ENCODE measurements around the gene C1orf159.
"Not testable (repeated sequence)": the region's sequence is repeated elsewhere in the genome, so short reads cannot be mapped to it uniquely, and the experiment has no call there.

The C1orf159 gene

DNA sequence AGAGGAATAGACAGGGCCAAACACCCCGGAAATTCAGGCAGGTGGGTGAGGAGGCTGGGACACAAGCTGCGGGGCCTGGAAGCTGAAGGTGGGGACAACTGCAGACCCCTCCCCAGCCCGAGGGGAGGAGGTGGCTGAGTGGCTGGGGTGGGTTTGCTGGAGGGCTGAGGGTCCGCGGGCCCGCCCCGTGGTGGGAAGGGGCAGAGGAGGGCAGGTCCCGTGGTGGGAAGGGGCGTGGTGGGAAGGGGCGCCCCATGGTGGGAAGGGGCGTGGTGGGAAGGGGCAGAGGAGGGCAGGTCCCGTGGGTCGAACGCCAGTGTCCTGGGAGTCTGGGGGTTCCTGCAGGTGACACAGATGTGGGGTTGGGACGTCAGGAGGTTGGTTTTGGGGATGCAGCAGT, 33.5 kb upstream of the C1orf159 start:
- DNase-seq (ENCODE audit: low read depth in 2 of 2) = no peak

DNA sequence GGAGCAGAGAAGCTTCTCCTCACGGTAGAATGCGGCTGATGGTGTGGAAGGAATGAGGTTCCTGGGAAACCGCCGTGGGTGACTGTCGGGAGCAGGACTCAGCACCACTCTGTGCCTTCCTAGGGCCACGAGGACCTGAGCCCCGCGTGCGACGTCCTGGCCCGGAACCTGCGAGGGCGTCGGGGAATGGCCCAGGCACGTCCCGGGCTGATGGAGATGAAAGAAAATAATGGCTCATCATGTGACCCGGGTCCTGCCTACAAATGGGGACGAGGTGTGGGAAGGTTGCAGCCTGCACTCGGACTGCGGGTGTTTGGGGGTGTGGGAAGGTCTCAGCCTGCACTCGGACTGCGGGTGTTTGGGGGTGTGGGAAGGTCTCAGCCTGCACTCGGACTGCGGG, 32.7 kb upstream of the C1orf159 start:
- DNase-seq (ENCODE audit: low read depth in 2 of 2) = no peak

GRCh38 chr1:1148061-1148460, 32.2 kb upstream of the C1orf159 start:
- no peak for DNase-seq (ENCODE audit: low read depth in 2 of 2)

DNA sequence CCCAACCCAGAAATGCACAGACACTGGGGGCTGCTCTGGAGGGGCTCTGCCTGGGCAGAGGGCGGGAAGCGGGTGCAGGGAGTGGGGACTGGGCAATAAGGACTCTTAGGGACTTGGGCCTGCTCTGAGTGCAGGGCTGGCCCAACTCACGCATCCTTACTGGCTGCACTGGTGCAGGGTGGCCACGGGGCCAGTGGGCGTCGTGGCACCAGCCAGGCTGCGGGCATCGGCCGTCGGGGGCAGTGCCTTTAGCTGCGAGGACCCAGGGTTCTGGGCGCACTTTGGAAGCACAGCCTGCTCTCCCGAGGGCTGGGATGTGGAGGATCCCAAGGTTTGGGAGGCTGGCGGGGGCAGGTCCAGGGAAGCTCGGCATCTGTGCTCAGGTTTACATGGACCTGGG, 30.7 kb upstream of the C1orf159 start:
- no peak for DNase-seq (ENCODE audit: low read depth in 2 of 2)

- DNase-seq (ENCODE audit: low read depth in 2 of 2) = no peak
Observed at GRCh38 chr1:1146026-1146425, 30.1 kb upstream of the C1orf159 start.

DNA sequence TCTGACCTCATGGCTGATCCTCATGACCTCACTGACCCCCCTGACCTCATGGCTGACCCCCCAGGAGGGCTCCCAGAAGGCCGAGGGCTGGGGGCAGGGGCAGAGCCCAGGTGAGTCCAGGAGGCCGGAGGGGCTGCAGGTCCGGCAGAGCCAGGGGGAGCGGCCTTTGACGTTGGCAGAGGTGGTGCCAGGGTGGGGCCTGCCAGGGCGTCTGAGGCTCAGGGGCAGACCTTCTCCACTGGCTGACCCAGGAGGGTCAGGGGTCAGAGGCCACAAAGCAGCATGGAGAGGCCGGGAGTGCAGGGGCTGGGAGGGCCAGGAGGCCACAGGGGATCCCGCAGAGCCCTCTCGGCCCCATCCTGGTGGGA, 29.6 kb upstream of the C1orf159 start:
- DNase-seq (ENCODE audit: low read depth in 2 of 2) = no peak

- no peak for DNase-seq (ENCODE audit: low read depth in 2 of 2)
Observed at GRCh38 chr1:1144843-1145546, 29.1 kb upstream of the C1orf159 start.

DNA sequence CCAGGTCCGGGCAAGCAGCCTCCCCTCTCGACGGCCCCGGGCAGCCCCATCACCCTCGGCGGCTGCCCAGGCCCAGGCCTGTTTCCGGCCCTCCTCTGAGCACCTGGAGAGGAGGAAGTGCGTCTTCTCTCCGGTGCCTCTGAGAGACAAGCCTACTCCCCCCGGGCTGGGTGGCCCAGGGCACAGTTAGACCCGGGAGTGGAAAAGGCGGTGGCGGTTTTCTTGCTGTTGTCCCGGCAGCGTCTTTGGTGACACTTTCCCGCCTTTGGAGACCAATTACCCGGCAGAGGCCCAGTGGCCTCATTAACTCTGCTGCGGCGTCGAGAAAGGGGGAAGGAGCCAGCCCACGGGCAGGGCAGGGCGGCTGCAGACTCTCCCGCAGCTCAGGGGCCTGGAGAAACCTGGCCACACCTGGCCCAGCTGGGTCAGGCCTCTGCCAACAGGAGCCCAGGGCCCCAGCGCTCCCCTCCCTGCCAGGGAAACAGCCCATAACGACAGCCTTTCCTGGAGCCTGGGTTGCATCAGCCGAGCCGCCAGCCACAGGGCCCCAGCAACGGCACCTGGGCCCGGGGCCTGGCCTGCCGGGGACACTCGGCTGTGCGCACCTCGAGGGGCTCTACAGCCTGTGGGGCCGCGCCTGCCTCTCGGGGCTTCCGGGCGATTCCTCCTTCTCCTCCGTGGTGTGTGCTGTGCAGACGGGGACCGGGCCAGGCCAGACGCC, 28.4 kb upstream of the C1orf159 start:
- peak; percentile 42 to 44 for DNase-seq (ENCODE audit: low read depth in 2 of 2)

GRCh38 chr1:1143636-1144035, 27.7 kb upstream of the C1orf159 start:
- DNase-seq (ENCODE audit: low read depth in 2 of 2) = no peak

DNA sequence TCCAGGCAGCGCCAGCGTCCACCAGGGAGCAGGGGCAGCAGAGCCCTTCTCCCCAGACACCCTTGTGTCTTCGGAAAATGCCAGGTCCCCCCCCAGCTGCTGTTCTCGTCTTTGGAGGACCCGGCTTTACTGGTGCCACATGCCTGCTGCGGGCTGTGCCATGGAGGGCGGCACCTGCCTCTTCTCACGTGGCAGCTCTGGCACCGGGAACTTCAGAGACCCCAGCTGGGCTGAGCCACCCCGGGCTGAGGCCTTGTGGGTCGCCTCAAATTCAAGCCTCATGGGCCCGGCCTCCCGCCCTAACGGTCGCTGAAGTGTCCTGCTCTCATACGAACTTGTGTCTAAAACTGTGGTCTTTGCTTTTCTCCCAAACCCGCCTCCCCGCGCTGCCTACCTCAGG, 27.0 kb upstream of the C1orf159 start:
- no peak for DNase-seq (ENCODE audit: low read depth in 2 of 2)

DNA sequence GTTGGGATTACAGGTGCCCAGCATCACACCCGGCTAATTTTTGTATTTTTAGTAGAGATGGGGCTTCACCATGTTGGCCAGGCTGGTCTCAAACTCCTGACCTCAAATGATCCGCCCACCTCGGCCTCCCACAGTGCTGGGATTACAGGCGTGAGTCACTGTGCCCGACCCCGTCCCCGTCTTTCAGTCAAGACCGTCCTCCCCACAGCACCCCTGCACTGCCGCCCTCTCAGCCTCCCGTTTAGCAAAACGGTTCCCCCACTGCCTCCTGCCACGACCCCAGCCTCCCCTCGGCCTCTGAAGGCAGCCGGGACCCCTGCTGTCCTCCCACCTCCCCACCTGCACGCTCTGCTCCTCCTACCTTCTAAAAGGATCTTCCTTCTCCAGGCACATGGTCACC, 26.5 kb upstream of the C1orf159 start:
- not testable (repeated sequence) for DNase-seq (ENCODE audit: low read depth in 2 of 2)

DNA sequence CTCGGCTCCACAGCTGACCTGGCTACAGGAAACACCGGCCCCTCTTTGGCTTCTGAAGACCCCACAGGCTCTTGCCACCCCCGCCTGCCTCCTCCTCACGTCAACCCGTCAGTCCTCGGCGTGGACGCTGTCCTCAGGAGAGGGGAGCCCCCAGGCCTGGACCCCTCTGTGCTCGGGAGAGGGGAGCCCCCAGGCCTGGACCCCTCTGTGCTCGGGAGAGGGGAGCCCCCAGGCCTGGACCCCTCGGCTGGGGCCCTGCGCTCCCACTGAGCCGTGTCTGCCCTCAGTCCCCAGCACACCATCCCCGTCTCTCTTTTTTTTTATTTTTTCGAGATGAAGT, 26.0 kb upstream of the C1orf159 start:
- DNase-seq (ENCODE audit: low read depth in 2 of 2) = no peak

GRCh38 chr1:1141244-1141910, 25.5 kb upstream of the C1orf159 start:
- DNase-seq (ENCODE audit: low read depth in 2 of 2) = no peak

DNA sequence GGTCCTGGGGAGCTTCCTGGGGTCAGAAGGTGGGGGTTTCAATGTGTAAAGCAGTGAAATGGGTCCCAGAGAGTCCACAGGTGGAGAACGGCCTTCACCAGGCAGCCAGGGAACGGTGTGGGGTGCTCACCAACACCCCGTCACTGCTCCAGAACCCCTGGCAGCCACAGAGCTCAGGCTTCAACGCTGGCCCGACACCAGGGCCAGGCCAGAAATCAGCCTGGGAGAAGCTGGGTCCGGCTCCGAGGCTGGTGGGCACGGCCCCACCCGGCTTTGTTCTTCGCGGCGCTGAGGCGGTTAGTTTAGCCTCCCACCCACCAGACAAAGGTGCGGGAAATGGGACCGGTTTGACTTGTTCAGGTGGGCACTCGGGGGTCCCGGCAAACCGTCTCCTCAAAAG, 24.8 kb upstream of the C1orf159 start:
- DNase-seq (ENCODE audit: low read depth in 2 of 2) = no peak

- DNase-seq (ENCODE audit: low read depth in 2 of 2) = peak; percentile 48 to 62
Observed at GRCh38 chr1:1137256-1138045, 21.6 kb upstream of the C1orf159 start.

DNA sequence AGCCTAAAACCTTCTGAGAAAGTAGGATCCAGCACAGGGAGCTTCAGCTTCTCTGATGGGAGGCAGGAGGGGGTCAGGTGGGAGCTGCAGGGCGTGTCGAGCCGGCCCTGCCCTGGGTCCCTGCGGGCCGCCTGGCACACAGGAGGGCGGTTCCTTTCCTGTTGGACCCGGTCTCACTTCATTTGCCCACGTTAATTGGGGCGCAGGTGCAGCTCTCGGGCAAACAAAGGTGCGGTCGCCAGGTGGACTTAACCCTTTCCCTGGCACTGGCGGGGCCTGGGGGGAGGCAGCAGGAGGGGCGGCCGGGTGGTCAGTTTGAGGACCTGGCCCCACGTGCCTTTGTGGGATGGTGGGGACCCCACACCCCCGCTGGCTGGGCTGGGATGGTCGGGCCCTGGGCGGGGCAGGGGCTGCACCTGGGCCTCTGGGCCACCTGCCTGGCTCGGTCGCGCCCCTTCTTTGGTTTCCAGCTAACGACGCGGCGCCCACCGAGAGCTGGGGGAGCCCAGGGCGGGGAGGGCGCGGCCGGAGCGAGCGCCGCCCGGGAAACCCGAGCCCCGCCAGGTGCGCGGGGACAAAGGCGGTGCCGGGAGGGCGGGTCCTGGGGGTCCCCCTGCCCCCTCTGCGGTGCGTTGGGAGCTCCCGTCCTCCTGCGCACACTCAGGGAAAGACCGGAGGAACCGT, 20.8 kb upstream of the C1orf159 start:
- no peak for DNase-seq (ENCODE audit: low read depth in 2 of 2)

GRCh38 chr1:1135339-1136136, 19.6 kb upstream of the C1orf159 start:
- no peak for DNase-seq (ENCODE audit: low read depth in 2 of 2)

DNA sequence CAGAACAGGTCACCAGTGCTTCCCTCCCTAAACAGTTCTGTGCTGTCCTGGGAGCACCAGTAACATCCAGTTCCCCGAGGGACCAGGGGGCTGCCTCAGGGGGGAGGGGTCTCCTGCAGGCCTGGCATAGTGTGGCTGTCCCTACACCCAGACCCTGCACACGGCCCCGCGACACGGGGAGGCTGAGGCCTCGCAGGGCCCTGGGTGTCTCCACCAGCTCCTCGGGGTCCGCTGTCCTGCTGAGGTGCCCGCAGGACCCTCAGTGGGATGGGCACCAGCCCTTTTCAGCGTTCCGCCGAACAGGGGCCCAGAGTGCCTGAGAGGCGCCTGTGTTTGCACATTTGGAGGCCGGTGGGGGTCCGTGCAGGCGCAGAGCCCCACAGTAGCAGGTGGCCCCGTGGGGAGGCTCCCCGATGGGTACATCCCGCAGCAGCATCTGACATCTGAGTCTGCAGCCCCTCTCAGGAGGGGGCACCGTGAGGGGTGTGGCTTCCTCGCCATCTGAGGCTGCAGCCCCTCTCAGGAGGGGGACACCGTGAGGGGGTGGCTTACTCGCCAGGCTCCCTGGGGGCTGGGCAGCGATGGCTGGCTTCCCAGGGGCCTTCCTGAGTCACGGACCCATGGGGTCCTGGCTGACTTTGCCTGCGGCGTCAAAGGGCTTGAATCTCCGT, 18.5 kb upstream of the C1orf159 start:
- no peak for DNase-seq (ENCODE audit: low read depth in 2 of 2)

DNA sequence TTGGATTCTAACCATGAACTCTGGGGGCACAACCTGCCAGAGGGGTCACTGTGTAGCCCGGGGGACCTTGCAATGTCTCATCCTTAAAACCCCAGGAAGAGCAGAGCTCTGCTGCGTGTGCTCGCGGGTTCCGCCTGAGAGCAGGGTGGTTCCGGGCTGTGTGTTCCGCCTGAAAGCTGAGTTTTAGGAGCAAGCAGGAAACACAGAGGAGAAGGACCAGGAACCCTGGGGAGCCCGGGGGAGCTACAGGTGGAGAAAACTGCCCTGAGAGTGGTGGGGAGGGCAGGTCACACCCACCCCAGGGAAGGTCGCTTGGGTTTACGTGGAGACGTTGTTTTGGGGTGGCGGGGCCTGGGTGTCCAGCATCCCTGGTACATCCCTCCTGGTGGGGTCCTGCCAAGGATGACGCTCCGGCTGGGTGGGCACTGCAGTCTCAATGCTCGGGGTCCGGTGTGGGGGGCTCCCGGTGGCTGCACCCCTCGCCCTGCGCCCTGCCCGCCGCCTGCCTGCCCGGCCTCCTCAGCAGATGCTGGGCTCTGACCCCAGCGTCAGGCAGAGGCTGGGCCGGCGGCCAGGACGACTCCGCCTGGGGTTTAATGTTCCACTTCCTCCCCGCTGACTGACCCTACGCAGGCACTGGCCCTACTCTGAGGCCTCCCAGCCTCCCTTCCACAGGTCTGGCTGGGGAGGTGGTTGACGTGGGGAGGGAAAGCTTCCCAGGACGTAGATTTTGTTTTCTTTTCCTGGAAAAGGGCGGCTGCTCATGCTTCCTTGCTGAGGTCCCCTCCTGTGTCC, 17.3 kb upstream of the C1orf159 start:
- DNase-seq (ENCODE audit: low read depth in 2 of 2) = no peak
